ENCODE measurements around the gene PRODH2.

Gene PRODH2

GRCh38 chr19:35757749-35758608 is 54.7 kb downstream of the PRODH2 start, which contains the start of gene PROSER3:
TSS of gene PROSER3 (plus strand) at chr19:35758176. CDS start at chr19:35758216, 40 bp downstream.
- in situ Hi-C loops (cut with MboI; ENCODE audit: low pct_unique_long_range_greater_than_20kb, low sequenced_read_pairs, unreplicated experiment), result no loop called here
- no peak for TF ChIP-seq CTCF (IDR thresholded peaks at IDR 0.05; ENCODE audit: extremely low read depth, insufficient read depth, missing control alignments)
- peak; percentile 98 for DNase-seq (ENCODE audit: low spot score)

GRCh38 chr19:35757231-35757748 is 55.4 kb downstream of the PRODH2 start:
- no peak for TF ChIP-seq CTCF (IDR thresholded peaks at IDR 0.05; ENCODE audit: extremely low read depth, insufficient read depth, missing control alignments)
- no peak for DNase-seq (ENCODE audit: low spot score)
- in situ Hi-C loops (cut with MboI; ENCODE audit: low pct_unique_long_range_greater_than_20kb, low sequenced_read_pairs, unreplicated experiment), result no loop called here

- DNase-seq (ENCODE audit: low spot score), result no peak
- TF ChIP-seq CTCF (IDR thresholded peaks at IDR 0.05; ENCODE audit: extremely low read depth, insufficient read depth, missing control alignments), result no peak
- in situ Hi-C loops (cut with MboI; ENCODE audit: low pct_unique_long_range_greater_than_20kb, low sequenced_read_pairs, unreplicated experiment), result no loop called here
Observed at GRCh38 chr19:35756377-35757230, 56.0 kb downstream of the PRODH2 start, which contains the start of gene HSPB6. TSS of gene HSPB6 (minus strand) at chr19:35757029. CDS start at chr19:35757008, 21 bp downstream.

GRCh38 chr19:35755550-35756376 is 56.9 kb downstream of the PRODH2 start:
- no peak for DNase-seq (ENCODE audit: low spot score)
- TF ChIP-seq CTCF (IDR thresholded peaks at IDR 0.05; ENCODE audit: extremely low read depth, insufficient read depth, missing control alignments), result no peak
- in situ Hi-C loops (cut with MboI; ENCODE audit: low pct_unique_long_range_greater_than_20kb, low sequenced_read_pairs, unreplicated experiment), result no loop called here

- TF ChIP-seq CTCF (IDR thresholded peaks at IDR 0.05; ENCODE audit: extremely low read depth, insufficient read depth, missing control alignments), result no peak
- no peak for DNase-seq (ENCODE audit: low spot score)
- in situ Hi-C loops (cut with MboI; ENCODE audit: low pct_unique_long_range_greater_than_20kb, low sequenced_read_pairs, unreplicated experiment), result no loop called here
Observed at GRCh38 chr19:35755131-35755549, 57.5 kb downstream of the PRODH2 start.

Data from GM13977 (cell line).